ENCODE measurements around the gene SP1. TPM values are rescaled to one million over a fixed set of nuclear protein-coding genes. Genes with fewer than 3 reads are reported as not detected.
"Not testable (repeated sequence)": the region's sequence is repeated elsewhere in the genome, so short reads cannot be mapped to it uniquely, and the experiment has no call there.

SP1 gene
- total RNA-seq, 1 donor from 2014 or later: 8.2 TPM

DNA sequence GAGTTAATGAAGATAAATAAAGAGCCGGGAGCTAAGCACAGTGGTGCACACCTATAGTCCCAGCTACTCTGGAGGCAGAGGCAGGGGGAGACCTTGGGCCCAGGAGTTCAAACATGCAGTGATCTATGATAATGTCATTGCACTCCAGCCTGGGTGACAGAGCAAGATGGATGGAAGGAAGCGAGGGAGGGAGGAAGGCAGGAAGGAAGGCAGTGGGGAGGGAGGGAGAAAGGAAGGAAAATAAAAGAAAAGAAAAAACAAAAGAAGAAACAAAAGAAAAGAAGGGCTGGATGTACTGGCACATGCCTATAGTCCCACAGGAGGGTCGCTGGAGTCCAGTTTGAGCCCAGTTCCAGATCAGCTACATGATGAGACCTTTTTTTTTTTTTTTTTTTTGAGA is 24.9 kb upstream of the SP1 start:
- FAIRE-seq: no peak
- DNase-seq (ENCODE audit: low spot score in 2 of 2): no peak

DNA sequence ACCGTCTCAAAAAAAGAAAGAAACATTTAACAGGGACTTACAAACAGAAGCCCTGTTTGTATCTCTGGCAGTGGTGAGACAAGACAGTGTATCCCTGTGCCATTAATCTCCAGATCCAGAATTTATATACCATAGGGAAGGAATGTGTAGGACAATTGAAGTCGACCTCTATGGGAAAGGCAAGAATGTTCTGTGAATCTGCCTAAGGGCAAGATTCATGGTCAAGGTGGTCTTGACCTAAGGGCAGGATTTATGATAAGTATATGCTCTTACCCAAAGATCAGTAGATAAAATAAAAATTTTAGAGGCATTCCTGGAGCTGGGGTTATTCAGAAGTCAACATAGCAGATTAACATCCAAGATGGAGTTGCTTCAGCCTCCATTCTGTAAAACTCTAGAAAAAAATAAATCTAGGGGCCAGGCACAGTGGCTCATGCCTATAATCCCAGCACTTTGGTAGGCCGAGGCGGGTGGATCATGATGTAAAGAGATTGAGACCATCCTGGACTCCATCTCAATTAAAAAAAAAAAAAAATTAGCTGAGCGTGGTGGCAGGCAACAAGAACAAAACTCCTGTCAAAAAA is 21.0 kb upstream of the SP1 start:
- no peak for FAIRE-seq
- no peak for DNase-seq (ENCODE audit: low spot score in 2 of 2)

DNA sequence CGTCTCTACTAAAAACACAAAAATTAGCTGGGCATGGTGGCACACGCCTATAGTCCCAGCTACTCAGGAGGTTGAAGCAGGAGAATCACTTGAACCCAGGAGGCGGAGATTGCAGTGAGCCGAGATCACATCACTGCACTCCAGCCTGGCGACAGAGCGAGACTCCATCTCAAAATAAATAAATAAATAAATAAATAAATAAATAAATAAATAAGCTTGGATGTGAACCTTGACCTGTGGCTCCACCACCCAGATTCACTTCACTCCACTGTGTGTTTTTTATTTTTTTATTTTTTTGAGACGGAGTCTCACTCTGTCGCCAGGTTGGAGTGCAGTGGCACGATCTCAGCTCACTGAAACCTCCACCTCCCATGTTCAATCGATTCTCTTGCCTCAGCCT is 18.3 kb upstream of the SP1 start:
- FAIRE-seq; DNase-seq (ENCODE audit: low spot score in 2 of 2): not testable (repeated sequence)

DNA sequence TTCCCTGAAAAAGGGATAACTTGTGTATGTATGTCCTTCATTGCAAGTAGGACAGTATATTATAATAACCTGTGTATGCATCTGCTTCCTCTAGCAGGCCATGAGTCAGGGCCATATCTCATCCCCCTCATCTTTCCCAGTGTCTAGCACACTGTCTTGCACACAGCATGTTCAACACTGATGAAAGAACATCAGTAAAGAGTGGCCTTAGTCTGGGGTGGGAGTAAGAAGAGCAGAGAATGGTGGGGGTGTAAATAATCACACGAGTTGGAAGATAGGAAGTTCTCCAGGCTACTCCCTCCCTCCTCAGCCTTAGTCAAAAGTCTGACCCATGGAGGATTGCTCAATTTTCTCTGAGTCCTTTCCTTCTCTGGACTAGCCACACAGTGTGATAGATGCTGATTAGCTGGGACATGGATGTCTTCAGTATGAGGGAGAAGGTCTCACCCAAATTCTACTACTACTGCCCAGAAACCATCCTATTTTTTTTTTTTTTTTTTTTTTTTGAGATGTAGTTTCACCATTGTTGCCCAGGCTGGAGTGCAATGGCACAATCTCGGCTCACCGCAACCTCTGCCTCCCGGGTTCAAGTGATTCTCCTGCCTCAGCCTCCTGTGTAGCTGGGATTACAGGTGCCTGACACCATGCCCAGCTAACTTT is 14.6 kb upstream of the SP1 start:
- FAIRE-seq (no peak), DNase-seq (ENCODE audit: low spot score in 2 of 2) (no peak)

DNA sequence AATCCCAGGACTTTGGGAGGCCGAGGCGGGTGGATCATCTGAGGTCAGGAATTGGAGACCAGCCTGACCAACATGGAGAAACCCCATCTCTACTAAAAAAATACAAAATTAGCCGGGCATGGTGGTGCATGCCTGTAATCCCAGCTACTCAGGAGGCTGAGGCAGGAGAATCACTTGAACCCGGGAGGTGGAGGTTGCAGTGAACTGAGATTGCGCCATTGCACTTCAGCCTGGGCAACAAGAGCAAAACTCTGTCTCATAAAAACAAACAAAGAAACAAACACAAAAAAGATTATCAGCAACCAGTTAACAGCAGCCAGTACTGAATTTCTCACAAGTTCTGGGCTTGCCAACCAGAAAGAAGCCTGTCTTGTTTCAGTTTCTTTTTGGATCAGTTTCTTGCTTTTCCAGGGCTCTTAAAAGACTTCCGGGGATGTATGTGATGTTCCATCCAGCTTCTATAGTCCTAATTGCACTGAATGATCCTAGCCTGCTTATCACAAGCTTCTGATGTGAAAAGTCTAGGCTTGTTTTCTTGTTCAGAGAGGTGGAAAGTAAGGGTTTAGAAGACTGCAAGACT is 6.3 kb upstream of the SP1 start:
- DNase-seq (ENCODE audit: low spot score in 2 of 2); FAIRE-seq: not testable (repeated sequence)

DNA sequence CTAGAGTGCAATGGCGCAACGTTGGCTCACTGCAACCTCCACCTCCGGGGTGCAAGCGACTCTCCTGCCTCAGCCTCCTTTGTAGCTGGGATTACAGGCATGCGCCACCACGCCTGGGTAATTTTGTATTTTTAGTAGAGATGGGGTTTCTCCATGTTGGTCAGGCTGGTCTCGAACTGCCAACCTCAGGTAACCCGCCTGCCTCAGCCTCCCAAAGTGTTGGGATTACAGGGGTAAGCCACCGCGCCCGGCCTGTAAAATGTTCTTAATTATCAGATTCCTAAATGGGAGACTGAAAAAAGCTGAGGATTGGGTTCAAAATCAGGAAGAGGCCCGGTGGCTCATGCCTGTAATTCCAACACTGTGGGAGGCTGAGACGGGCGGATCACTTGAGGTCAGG is 5.7 kb upstream of the SP1 start:
- DNase-seq (ENCODE audit: low spot score in 2 of 2); FAIRE-seq: not testable (repeated sequence)

DNA sequence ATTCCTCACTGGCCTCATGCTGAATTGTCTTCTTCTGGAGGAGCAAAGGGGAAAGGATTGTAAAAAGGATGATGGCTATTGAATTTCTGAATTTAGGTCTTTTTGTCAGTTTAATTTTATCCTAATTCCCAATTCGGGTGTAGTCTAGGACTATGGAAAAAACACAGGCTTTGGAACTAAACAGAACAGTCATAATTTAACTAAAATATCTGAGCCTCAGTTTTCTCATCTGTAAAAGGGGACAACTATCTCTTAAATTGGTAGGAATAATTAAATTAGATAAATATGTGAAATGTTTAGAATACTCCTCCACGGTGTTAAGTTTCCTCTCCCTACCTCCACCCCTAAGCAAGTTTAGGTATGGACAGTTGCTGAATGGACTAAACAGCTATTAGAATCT is 3.2 kb upstream of the SP1 start:
- no peak for FAIRE-seq

DNA sequence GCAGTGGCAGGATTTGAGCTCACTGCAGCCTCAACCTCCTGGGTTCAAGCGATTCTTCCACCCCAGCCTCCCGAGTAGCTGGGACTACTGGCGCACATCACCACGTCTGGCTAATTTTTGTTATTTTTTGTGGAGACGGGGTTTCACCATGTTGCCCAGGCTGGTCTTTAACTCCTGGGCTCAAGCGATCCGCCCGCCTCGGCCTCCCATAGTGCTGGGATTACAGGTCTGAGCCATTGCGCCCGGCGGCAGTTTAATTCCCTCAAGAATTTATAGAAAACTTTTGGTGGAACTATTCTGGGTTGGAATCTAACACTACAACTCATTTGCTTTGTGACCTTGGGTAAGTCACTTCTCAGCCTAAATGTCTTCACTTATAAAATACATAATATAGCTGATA is 1.8 kb upstream of the SP1 start:
- FAIRE-seq (no peak), DNase-seq (ENCODE audit: low spot score in 2 of 2) (no peak)

More for the DNA sequence above, 3.2 kb upstream of the SP1 start:
- no peak for DNase-seq (ENCODE audit: low spot score in 2 of 2)

DNA sequence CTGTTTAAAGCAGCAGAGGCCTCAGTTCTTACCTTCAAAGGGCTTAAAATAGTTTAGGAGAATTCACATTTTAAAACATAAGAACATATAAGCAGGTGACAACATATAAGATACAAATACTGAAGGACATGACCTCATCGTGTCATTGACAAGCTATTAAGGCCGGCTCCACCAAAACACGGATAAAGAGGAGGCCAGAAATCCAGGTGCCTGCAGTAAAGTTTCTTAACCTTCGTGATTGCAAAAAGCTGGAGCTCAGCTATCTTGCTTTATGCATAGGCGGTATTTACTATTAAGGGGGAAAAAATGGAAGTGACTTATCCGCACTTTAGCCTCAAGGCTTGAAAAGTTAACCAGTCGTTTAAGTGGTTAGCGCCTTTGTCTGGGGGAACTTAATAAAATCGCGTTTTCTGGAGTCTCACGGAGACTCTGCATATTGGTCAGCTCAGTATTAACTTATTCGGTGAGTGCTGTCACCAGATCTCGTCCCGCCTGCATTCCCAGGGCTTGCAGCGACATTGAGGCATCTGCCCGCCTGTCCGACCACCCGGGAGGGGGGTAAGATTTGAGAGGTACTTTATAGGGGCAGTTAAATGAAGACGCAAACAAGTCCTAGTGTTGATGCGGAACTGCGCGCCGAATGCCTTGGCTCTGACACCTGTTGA is 1.1 kb upstream of the SP1 start:
- no peak for DNase-seq (ENCODE audit: low spot score in 2 of 2)
- FAIRE-seq: no peak

DNA sequence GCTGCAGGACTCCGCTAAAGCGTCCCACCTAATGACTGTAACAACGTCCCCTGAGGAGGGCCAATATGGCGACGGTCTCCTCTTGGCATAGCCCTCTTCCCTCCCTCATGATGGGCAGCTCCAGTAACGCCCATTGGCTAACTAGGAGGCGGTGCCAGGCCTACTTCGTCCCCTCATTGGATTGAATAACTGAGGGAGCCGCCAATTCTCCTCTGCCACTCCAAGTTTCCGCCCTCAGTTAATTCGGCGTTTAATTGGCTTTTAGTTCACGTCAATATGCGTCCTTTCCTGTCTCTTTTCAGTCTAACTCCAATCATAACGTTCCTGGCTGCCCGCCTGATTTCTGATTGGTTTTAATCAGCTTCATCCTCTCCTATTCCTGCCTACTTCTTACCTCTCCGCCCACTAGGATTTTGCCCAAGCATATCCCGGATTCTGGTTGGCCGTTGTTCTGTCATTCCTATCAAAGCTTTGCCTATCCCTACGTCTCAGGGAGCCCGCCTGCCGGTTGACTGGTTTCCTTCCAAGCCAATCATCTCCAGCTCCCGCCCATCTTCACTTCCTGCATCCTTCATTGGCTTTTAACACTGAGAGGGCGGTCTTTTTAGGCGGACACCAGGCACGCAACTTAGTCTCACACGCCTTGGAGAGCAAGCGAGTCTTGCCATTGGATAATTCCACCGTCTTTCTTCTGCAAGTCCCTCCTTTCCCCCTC is 430 bp upstream of the SP1 start:
- FAIRE-seq (peak; percentile 99), DNase-seq (ENCODE audit: low spot score in 2 of 2) (peak; percentile 87 to 89)

DNA sequence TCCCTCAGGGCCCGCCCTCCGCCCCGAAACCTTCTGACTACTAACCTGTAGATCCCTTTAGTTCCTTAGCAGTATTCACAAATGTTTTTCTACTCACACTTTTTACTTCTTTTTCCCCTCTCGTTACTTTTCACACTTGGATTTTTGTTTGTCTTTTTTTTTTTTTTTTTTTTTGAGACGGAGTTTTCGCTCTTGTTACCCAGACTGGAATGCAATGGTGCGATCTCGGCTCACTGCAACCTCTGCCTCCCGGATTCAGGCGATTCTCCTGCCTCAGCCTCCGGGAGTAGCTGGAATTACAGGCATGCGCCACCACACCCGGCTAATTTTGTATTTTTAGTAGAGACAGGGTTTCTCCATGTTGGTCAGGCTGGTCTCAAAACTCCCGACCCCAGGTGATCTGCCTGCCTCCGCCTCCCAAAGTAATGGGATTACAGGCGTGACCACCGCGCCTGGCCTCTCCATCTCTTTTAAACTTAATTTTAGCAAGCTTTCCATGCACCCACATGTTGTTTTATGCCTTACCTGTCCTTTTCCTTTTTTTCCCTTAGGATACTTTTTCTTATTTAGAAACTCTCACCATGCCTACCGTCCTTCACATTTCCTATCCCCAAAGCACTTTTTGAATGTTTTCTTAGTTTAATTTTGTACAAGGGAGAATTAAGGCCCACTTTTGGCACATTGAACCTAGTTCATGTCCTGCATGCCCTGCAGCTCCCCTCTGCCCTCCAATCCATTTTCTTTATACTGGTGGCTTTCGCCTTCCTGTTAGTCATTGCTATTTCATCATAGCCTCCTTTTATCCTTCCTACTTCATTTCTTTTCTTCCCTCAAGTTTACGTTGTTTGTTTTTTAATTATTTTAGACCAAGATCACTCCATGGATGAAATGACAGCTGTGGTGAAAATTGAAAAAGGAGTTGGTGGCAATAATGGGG is 1.1 kb downstream of the SP1 start:
- DNase-seq (ENCODE audit: low spot score in 2 of 2) (no peak), FAIRE-seq (no peak)

DNA sequence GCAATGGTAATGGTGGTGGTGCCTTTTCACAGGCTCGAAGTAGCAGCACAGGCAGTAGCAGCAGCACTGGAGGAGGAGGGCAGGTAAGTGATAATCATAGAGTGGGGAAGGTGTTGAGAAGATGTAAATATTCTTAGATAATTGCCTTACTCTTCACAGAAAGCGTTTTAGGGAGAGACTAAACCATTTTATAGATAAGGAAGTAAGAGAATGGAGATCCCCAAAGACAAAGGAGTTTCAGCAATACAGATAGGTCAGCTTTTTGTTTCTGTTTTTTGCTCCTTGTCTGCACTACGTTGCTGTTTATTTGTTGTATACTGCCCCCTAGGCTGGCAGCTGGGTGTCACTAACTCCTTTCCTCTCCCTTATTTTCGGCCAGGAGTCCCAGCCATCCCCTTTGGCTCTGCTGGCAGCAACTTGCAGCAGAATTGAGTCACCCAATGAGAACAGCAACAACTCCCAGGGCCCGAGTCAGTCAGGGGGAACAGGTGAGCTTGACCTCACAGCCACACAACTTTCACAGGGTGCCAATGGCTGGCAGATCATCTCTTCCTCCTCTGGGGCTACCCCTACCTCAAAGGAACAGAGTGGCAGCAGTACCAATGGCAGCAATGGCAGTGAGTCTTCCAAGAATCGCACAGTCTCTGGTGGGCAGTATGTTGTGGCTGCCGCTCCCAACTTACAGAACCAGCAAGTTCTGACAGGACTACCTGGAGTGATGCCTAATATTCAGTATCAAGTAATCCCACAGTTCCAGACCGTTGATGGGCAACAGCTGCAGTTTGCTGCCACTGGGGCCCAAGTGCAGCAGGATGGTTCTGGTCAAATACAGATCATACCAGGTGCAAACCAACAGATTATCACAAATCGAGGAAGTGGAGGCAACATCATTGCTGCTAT is 2.0 kb downstream of the SP1 start:
- FAIRE-seq (no peak), DNase-seq (ENCODE audit: low spot score in 2 of 2) (no peak)

DNA sequence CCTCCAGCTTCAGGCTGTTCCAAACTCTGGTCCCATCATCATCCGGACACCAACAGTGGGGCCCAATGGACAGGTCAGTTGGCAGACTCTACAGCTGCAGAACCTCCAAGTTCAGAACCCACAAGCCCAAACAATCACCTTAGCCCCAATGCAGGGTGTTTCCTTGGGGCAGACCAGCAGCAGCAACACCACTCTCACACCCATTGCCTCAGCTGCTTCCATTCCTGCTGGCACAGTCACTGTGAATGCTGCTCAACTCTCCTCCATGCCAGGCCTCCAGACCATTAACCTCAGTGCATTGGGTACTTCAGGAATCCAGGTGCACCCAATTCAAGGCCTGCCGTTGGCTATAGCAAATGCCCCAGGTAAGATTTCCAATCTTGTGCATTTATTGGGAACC is 3.3 kb downstream of the SP1 start:
- FAIRE-seq: no peak
- no peak for DNase-seq (ENCODE audit: low spot score in 2 of 2)

DNA sequence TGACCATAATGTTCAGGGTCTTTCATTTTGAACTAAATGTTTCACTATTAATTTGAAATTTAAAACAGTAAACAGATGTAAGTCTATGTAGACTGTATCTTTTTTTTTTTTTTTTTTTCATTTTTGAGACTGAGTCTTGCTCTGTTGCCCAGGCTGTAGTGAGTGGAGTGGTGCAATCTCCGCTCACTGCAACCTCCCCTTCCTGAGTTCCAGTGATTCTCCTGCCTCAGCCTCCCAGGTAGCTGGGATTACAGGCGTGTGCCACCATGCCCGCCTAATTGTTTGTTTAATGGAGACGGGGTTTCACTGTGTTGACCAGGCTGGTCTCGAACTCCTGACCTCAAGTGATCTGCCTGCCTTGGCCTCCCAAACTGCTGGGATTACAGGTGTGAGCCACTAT is 6.4 kb downstream of the SP1 start:
- not testable (repeated sequence) for DNase-seq (ENCODE audit: low spot score in 2 of 2); FAIRE-seq

DNA sequence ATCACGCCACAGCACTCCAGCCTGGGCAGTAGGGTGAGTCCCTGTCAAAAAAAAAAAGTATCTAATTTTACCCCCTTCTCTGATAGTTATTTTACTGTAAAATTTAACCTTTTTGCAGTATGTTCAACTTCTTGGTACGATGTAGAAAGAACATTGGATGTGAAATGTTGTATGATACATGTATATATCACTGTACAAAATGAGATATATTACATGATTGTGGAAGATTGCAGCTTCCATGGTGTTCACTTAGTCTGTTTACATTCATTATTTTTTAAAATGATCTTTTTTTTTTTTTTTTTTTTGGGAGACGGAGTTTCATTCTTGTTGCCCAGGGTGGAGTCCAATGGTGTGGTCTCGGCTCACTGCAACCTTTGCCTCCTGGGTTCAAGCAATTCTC is 9.0 kb downstream of the SP1 start:
- DNase-seq (ENCODE audit: low spot score in 2 of 2) (no peak), FAIRE-seq (no peak)

DNA sequence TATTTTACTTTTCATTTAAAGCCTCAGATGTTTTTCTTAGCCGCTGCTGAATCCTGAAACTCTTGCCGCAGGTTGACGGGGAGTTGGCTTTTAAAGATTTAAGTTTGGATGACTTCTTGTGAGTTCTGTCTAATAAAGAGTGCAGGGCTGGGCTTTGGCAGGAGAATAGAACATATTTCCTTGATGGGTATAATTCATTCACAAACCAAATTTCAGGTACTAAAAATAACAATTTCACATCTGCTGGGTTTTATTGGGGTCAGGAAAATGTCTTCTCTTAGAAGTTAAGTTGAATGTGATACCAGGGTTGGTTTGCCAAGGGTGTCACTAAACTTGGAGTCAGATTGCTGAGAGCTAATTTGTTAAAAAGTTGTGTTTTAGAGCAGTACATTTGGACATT is 9.7 kb downstream of the SP1 start:
- FAIRE-seq (no peak), DNase-seq (ENCODE audit: low spot score in 2 of 2) (no peak)

DNA sequence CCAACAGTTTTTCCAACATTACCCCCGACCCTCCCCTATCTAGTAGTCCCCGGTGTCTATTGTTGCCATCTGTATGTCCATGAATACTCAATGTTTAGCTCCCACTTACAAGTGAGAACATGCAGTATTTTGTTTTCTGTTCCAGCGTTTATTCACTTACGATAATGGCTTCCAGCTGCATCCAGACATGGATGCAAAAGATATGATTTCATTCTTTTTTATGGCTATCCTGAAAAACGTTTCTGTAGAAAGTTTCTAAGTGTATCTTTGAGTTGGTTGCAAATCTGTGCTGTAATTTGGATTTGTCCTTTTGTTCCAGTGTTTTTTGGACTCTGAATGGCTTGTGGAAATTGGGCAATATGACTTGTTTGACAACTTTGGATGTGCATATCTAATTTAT is 11.7 kb downstream of the SP1 start:
- no peak for FAIRE-seq
- no peak for DNase-seq (ENCODE audit: low spot score in 2 of 2)

DNA sequence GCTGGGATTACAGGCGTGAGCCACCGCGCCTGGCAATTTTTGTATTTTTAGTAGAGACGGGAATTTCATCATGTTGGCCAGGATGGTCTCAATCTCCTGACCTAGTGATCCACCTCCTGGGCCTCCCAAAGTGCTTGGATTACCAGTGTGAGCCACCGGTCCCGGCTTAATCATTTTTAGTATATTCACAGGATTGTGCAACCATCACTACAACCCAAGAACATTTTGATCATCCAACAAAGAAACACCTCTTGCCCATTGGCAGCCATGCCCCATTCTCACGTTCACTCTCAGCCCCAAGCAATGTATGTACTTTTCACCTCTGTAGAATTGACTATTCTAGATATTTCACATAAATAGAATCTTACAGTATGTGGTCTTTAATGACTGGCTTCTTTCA is 19.9 kb downstream of the SP1 start:
- DNase-seq (ENCODE audit: low spot score in 2 of 2) (no peak), FAIRE-seq (no peak)

DNA sequence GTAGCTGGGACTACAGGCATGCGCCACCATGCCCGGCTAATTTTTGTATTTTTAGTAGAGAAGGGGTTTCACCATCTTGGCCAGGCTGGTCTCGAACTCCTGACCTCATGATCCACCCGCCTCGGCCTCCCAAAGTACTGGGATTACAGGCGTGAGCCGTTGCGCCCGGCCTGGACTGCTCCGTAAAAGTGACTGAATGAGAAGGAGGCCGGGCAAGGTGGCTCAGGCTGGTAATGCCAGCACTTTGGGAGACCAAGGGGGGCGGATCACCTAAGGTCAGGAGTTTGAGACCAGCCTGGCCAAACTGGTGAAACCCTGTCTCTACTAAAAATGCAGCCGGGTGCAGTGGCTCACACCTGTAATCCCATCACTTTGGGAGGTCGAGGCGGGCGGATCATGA is 22.4 kb downstream of the SP1 start:
- not testable (repeated sequence) for DNase-seq (ENCODE audit: low spot score in 2 of 2)

More for the DNA sequence above, 22.4 kb downstream of the SP1 start:
- not testable (repeated sequence) for FAIRE-seq

All from frontal cortex (tissue), 4 donors.